GM18502 (cell line): Measurements from ENCODE around the gene CXCR4.
"Not testable (repeated sequence)": the region's sequence is repeated elsewhere in the genome, so short reads cannot be mapped to it uniquely, and the experiment has no call there.

Source experiments
- ATAC-seq: cut with Tn5 transposase; IDR thresholded peaks from one replicate; pipeline ENCODE4 v1.9.1; 2021; ENCODE audit warnings: mild to moderate bottlenecking; ENCODE audit not compliant: unreplicated experiment, poor library complexity

CXCR4 gene

GRCh38 chr2:136116151-136116812 lies 1.7 kb downstream of the CXCR4 start:
- ATAC-seq, result peak; percentile 27

GRCh38 chr2:136115183-136115761 lies 2.7 kb downstream of the CXCR4 start:
- ATAC-seq, result no peak

- ATAC-seq, result no peak
Measured at GRCh38 chr2:136114382-136114781, 3.6 kb downstream of the CXCR4 start.

- no peak for ATAC-seq
Measured at GRCh38 chr2:136113209-136113971, 4.6 kb downstream of the CXCR4 start.

GRCh38 chr2:136112317-136113208 lies 5.4 kb downstream of the CXCR4 start:
- no peak for ATAC-seq

GRCh38 chr2:136111711-136112110 lies 6.2 kb downstream of the CXCR4 start:
- ATAC-seq, result no peak

- ATAC-seq, result no peak
Measured at GRCh38 chr2:136110526-136110925, 7.4 kb downstream of the CXCR4 start.

GRCh38 chr2:136108463-136108862 lies 9.5 kb downstream of the CXCR4 start:
- no peak for ATAC-seq

- ATAC-seq, result peak; percentile 72
Measured at GRCh38 chr2:136107051-136108033, 10.6 kb downstream of the CXCR4 start.

- ATAC-seq, result no peak
Measured at GRCh38 chr2:136106505-136106904, 11.4 kb downstream of the CXCR4 start.

- ATAC-seq, result no peak
Measured at GRCh38 chr2:136104977-136105376, 13.0 kb downstream of the CXCR4 start.

GRCh38 chr2:136101042-136101441 lies 16.9 kb downstream of the CXCR4 start:
- ATAC-seq, result no peak

GRCh38 chr2:136098441-136098840 lies 19.5 kb downstream of the CXCR4 start:
- ATAC-seq, result no peak

GRCh38 chr2:136093583-136093982 lies 24.4 kb downstream of the CXCR4 start:
- no peak for ATAC-seq

- ATAC-seq, result no peak
Measured at GRCh38 chr2:136091899-136092298, 26.1 kb downstream of the CXCR4 start.

- ATAC-seq, result not testable (repeated sequence)
Measured at GRCh38 chr2:136087901-136088460, 30.0 kb downstream of the CXCR4 start.

- ATAC-seq, result no peak
Measured at GRCh38 chr2:136086253-136087016, 31.5 kb downstream of the CXCR4 start.

- no peak for ATAC-seq
Measured at GRCh38 chr2:136085453-136086209, 32.3 kb downstream of the CXCR4 start.
